ENCODE measurements around the gene SULT1C3.

DNA sequence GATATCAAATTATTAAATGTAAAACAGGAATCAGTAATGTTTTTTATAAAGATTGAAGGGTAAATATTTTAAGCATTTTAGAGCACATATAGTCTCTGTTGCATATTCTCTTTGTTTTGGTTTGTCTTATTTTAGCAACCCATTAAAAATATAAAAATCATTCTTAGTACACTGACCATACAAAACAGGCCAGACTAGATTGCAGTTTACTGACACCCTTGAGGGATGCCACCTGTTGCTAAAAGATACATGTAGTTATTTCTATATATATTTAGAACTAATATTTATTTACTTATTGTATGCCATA lies 44.7 kb upstream of the SULT1C3 start:
- TF ChIP-seq CTCF (conservative IDR thresholded peaks at IDR 0.05; ENCODE audit: low read depth, low read length): no peak
- TF ChIP-seq POLR2A (IDR thresholded peaks at IDR 0.05; ENCODE audit: low read depth, low read length): no peak
- TF ChIP-seq RAD21 (IDR thresholded peaks at IDR 0.05; ENCODE audit: low read length): no peak
- no peak for TF ChIP-seq USF2 (IDR thresholded peaks at IDR 0.05; ENCODE audit: low read depth, low read length)
- no peak for TF ChIP-seq CEBPB (IDR thresholded peaks at IDR 0.05; ENCODE audit: low read depth, low read length)
- no peak for TF ChIP-seq SMC3 (IDR thresholded peaks at IDR 0.05; ENCODE audit: low read depth, low read length)
- no peak for TF ChIP-seq BHLHE40 (IDR thresholded peaks at IDR 0.05; ENCODE audit: low read depth, low read length)

Data from IMR-90 (cell line).